IMR-90 (cell line): ENCODE results near the gene SLC6A3. TPM values are rescaled to one million over a fixed set of nuclear protein-coding genes. Genes with fewer than 3 reads are reported as not detected.

Experiments
- ATAC-seq: fragments of 200-7000 bp; cut with Tn5 transposase; 2 replicates; pipeline ENCODE4 v1.9.1; 2020; ENCODE audit warnings: low read depth, mild to moderate bottlenecking, moderate library complexity
- BruUV-seq: library from RNA; stranded (reverse); fragments of 400-500 nt; replicated peaks from 2 replicates; lab custom pipeline; 2021; lab: Mats Ljungman, UMichigan
- CTCF ChIA-PET: fragments of 300-600 bp; formaldehyde crosslinking; extraction: SDS; loops from one replicate; lab custom pipeline; 2021; ENCODE audit warnings: antibody characterized with exemption; lab: Yijun Ruan, JAX
- POLR2A ChIA-PET: fragments of 300-600 bp; sonication (Branson Sonifier 250); formaldehyde crosslinking; loops from one replicate; lab custom pipeline; 2022; ENCODE audit warnings: antibody characterized with exemption; ENCODE audit not compliant: unreplicated experiment; lab: Charles Lee
- DNase-seq: peaks from one replicate; pipeline ENCODE4 v3.0.0; 2013
- H2AFZ ChIP-seq: replicated peaks from 2 replicates; pipeline ENCODE3; 2013; ENCODE audit warnings: low read length, mild to moderate bottlenecking; ENCODE audit not compliant: poor library complexity
- H2AK5ac ChIP-seq: 2 replicates; pipeline ENCODE4 v1.6.1; 2013; ENCODE audit warnings: low read depth, low read length, inconsistent platforms
- H2AK9ac ChIP-seq: replicated peaks from 2 replicates; pipeline ENCODE3; 2013; ENCODE audit warnings: mild to moderate bottlenecking, low read depth, low read length, moderate library complexity; ENCODE audit not compliant: poor library complexity
- H2BK120ac ChIP-seq: 2 replicates; pipeline ENCODE4 v1.6.1; 2013; ENCODE audit warnings: low read depth, low read length, inconsistent platforms
- H2BK15ac ChIP-seq: 3 replicates; pipeline ENCODE4 v1.6.1; 2013; ENCODE audit warnings: low read depth, low read length, inconsistent platforms
- H2BK20ac ChIP-seq: 2 replicates; pipeline ENCODE4 v1.6.1; 2013; ENCODE audit warnings: low read depth, mild to moderate bottlenecking, inconsistent platforms, low read length, moderate library complexity
- H2BK5ac ChIP-seq: 2 replicates; pipeline ENCODE4 v1.6.1; 2013; ENCODE audit warnings: mild to moderate bottlenecking, low read depth, low read length, inconsistent platforms; ENCODE audit not compliant: poor library complexity, severe bottlenecking
- H3K14ac ChIP-seq: replicated peaks from 2 replicates; pipeline ENCODE4 v1.6.1; 2013; ENCODE audit warnings: low read depth, low read length, inconsistent platforms
- H3K18ac ChIP-seq: 2 replicates; pipeline ENCODE4 v1.6.1; 2013; ENCODE audit warnings: low read depth, low read length, control low read depth
- H3K23ac ChIP-seq: 2 replicates; pipeline ENCODE4 v1.6.1; 2013; ENCODE audit warnings: low read depth, low read length, inconsistent platforms
- H3K27ac ChIP-seq: 2 replicates; pipeline ENCODE4 v1.5.1; 2013; ENCODE audit warnings: mild to moderate bottlenecking, control low read depth, low read length; ENCODE audit not compliant: insufficient read depth
- H3K27me3 ChIP-seq: 2 replicates; pipeline ENCODE4 v1.6.1; 2013; ENCODE audit warnings: low read length; ENCODE audit not compliant: control insufficient read depth, insufficient read depth
- H3K36me3 ChIP-seq: 2 replicates; pipeline ENCODE4 v1.6.1; 2013; ENCODE audit warnings: low read length, mixed read lengths; ENCODE audit not compliant: control insufficient read depth, insufficient read depth
- H3K4ac ChIP-seq: 2 replicates; pipeline ENCODE4 v1.6.1; 2013; ENCODE audit warnings: low read depth, low read length, inconsistent platforms
- H3K4me1 ChIP-seq: 2 replicates; pipeline ENCODE4 v1.6.1; 2013; ENCODE audit warnings: low read length, mixed read lengths; ENCODE audit not compliant: control insufficient read depth, insufficient read depth
- H3K4me2 ChIP-seq: 2 replicates; pipeline ENCODE4 v1.6.1; 2013; ENCODE audit warnings: low read depth, mild to moderate bottlenecking, control low read depth, low read length, moderate library complexity
- H3K4me3 ChIP-seq: 2 replicates; pipeline ENCODE4 v1.5.1; 2013; ENCODE audit warnings: low read depth, mild to moderate bottlenecking, control low read depth, low read length, moderate library complexity; ENCODE audit not compliant: insufficient read depth
- H3K56ac ChIP-seq: 2 replicates; pipeline ENCODE4 v1.6.1; 2013; ENCODE audit warnings: low read length, inconsistent platforms; ENCODE audit not compliant: insufficient read depth; ENCODE audit errors: extremely low read depth
- H3K79me1 ChIP-seq, 2 experiments: 2 replicates each; pipeline ENCODE4 v1.6.1; 2013; ENCODE audit warnings: low read length in 2 of 2, inconsistent platforms in 1 of 2, low read depth in 1 of 2
- H3K9ac ChIP-seq: 2 replicates; pipeline ENCODE4 v1.6.1; 2013; ENCODE audit warnings: low read depth, low read length, control low read depth
- H3K9me1 ChIP-seq: 2 replicates; pipeline ENCODE4 v1.6.1; 2013; ENCODE audit warnings: low read length, inconsistent platforms; ENCODE audit not compliant: insufficient read depth
- H3K9me3 ChIP-seq: 2 replicates; pipeline ENCODE4 v1.6.1; 2013; ENCODE audit warnings: low read length; ENCODE audit not compliant: control insufficient read depth, insufficient read depth
- H4K20me1 ChIP-seq: 2 replicates; pipeline ENCODE4 v1.6.1; 2013; ENCODE audit warnings: low read length, inconsistent platforms; ENCODE audit not compliant: insufficient read depth
- H4K5ac ChIP-seq: 2 replicates; pipeline ENCODE4 v1.6.1; 2013; ENCODE audit warnings: mild to moderate bottlenecking, low read depth, low read length, control low read depth
- H4K8ac ChIP-seq, 2 experiments: 2 replicates each; pipeline ENCODE4 v1.6.1; 2013; ENCODE audit warnings: low read depth in 2 of 2, low read length in 2 of 2, control low read depth in 1 of 2, inconsistent platforms in 1 of 2
- H4K91ac ChIP-seq: 2 replicates; pipeline ENCODE4 v1.6.1; 2013; ENCODE audit warnings: low read depth, low read length, inconsistent platforms; ENCODE audit not compliant: insufficient read depth
- BHLHE40 ChIP-seq: fragments of 150-350 bp; IDR thresholded peaks from 2 replicates; pipeline ENCODE4 v1.6.1; 2016; ENCODE audit warnings: mild to moderate bottlenecking, low read depth, low read length
- CEBPB ChIP-seq: IDR thresholded peaks from 2 replicates; pipeline ENCODE4 v1.6.1; 2012; ENCODE audit warnings: low read depth, low read length, improper control_type of control experiment
- CHD1 ChIP-seq: IDR thresholded peaks from 2 replicates; pipeline ENCODE4 v1.6.1; 2012; ENCODE audit warnings: low read depth, low read length, improper control_type of control experiment
- CTCF ChIP-seq: conservative IDR thresholded peaks from 2 replicates; pipeline ENCODE4 v1.5.1; 2012; ENCODE audit warnings: mild to moderate bottlenecking, low read depth, low read length, improper control_type of control experiment
- ELK1 ChIP-seq: fragments of 150-350 bp; IDR thresholded peaks from 2 replicates; pipeline ENCODE4 v1.6.1; 2016; ENCODE audit warnings: low read depth, mild to moderate bottlenecking, low read length, moderate library complexity, borderline replicate concordance
- FOS ChIP-seq: fragments of 150-350 bp; IDR thresholded peaks from 2 replicates; pipeline ENCODE4 v1.6.1; 2016; ENCODE audit warnings: low read depth, low read length
- MAFK ChIP-seq: IDR thresholded peaks from 2 replicates; pipeline ENCODE4 v1.6.1; 2012; ENCODE audit warnings: low read depth, low read length, improper control_type of control experiment
- MAZ ChIP-seq: IDR thresholded peaks from 2 replicates; pipeline ENCODE4 v1.6.1; 2012; ENCODE audit warnings: low read depth, mild to moderate bottlenecking, low read length, improper control_type of control experiment, moderate library complexity, borderline replicate concordance
- MXI1 ChIP-seq: IDR thresholded peaks from 2 replicates; pipeline ENCODE4 v1.6.1; 2012; ENCODE audit warnings: low read depth, mild to moderate bottlenecking, low read length, moderate library complexity, borderline replicate concordance
- NFE2L2 ChIP-seq: fragments of 150-350 bp; IDR thresholded peaks from 2 replicates; pipeline ENCODE4 v1.6.1; 2016; ENCODE audit warnings: low read depth, mild to moderate bottlenecking, low read length
- POLR2A ChIP-seq: IDR thresholded peaks from 2 replicates; pipeline ENCODE4 v1.6.1; 2012; ENCODE audit warnings: mild to moderate bottlenecking, low read depth, low read length
- RAD21 ChIP-seq: IDR thresholded peaks from 2 replicates; pipeline ENCODE4 v1.6.1; 2012; ENCODE audit warnings: low read length, improper control_type of control experiment
- RCOR1 ChIP-seq: IDR thresholded peaks from 2 replicates; pipeline ENCODE4 v1.6.1; 2012; ENCODE audit warnings: mild to moderate bottlenecking, low read length, improper control_type of control experiment; ENCODE audit not compliant: insufficient replicate concordance
- RFX5 ChIP-seq: IDR thresholded peaks from 2 replicates; pipeline ENCODE4 v1.8.0; 2012; ENCODE audit warnings: low read depth, mild to moderate bottlenecking, low read length, moderate library complexity
- SMC3 ChIP-seq: fragments of 150-350 bp; IDR thresholded peaks from 2 replicates; pipeline ENCODE4 v1.6.1; 2016; ENCODE audit warnings: low read depth, mild to moderate bottlenecking, antibody characterized with exemption, low read length, moderate library complexity
- USF2 ChIP-seq: fragments of 150-350 bp; IDR thresholded peaks from 2 replicates; pipeline ENCODE4 v1.6.1; 2017; ENCODE audit warnings: mild to moderate bottlenecking, antibody characterized with exemption, low read length, low read depth
- WGBS, 2 experiments: methylation state at CpG; one replicate each; pipeline versions ENCODE4 v1.1.5 to v1.1.7; 2013; ENCODE audit warnings: missing lambda C conversion rate in 2 of 2; ENCODE audit not compliant: insufficient read length in 1 of 2; ENCODE audit errors: extremely low coverage in 2 of 2; 5-methylcytosine and 5-hydroxymethylcytosine counted together
- dilution Hi-C: fragments of 300-500 bp; cut with HindIII; formaldehyde crosslinking; loops from one replicate; pipeline ENCODE4 v1.14.3; 2018; ENCODE audit warnings: low sequenced_read_pairs; ENCODE audit not compliant: unreplicated experiment
- in situ Hi-C: fragments of 300-500 bp; cut with MboI; formaldehyde crosslinking; loops from 3 replicates; pipeline ENCODE4 v1.14.3; 2019; ENCODE audit warnings: low sequenced_read_pairs, inconsistent platforms, mixed read lengths
- intact Hi-C: fragments of 100-400 bp; cut with micrococcal nuclease; formaldehyde crosslinking; loops from 2 replicates; pipeline ENCODE4 v1.10.0; 2022
- polyA plus RNA-seq, 3 experiments: library from polyadenylated mRNA; depleted of rRNA; stranded (reverse); fragments of >200 nt; gene quantifications; 2 replicates each; pipeline ENCODE4 v1.2.3, GENCODE V29; 2012; ENCODE audit warnings: low replicate concordance in 1 of 3
- total RNA-seq: library from RNA; depleted of rRNA; stranded (reverse); fragments of >200 nt; gene quantifications from 2 replicates; pipeline ENCODE4 v1.2.3, GENCODE V29; 2012

Gene SLC6A3
- total and polyA plus RNA-seq, 2 of the 4 experiments (the other 2 are of a cell fraction) = not detected

GRCh38 chr5:1448511-1449011, 3.3 kb upstream of the SLC6A3 start:
- H2BK15ac ChIP-seq = no peak overlapping the region
- no peak overlapping the region for H3K18ac ChIP-seq
- H3K14ac ChIP-seq = no peak overlapping the region
- CTCF ChIA-PET = no interaction called here
- no peaks in the 10 kb centered on the region for H3K36me3 ChIP-seq
- no peak overlapping the region for H3K4me3 ChIP-seq
- H3K27ac ChIP-seq = no peak overlapping the region
- no peak overlapping the region for H3K56ac ChIP-seq
- TF ChIP-seq SMC3 (no peak), MAFK (no peak), USF2 (no peak), FOS (no peak), RAD21 (no peak), CTCF (no peak), BHLHE40 (no peak), CEBPB (no peak), RFX5 (no peak), MAZ (no peak), POLR2A (no peak), NFE2L2 (no peak), MXI1 (no peak), ELK1 (no peak), CHD1 (no peak), RCOR1 (no peak)
- H3K9me1 ChIP-seq = no peaks in the 10 kb centered on the region
- H2BK20ac ChIP-seq = no peak overlapping the region
- H3K27me3 ChIP-seq = peaks cover 56% of the 10 kb centered on the region
- no peak overlapping the region for H2AK9ac ChIP-seq
- H2AFZ ChIP-seq = no peak overlapping the region
- no peaks in the 10 kb centered on the region for H4K20me1 ChIP-seq
- POLR2A ChIA-PET = no interaction called here
- DNase-seq (no peak), ATAC-seq (no peak)
- no TSS peak for BruUV-seq
- H4K5ac ChIP-seq = no peak overlapping the region
- H3K4me1 ChIP-seq = no peaks in the 10 kb centered on the region
- H4K91ac ChIP-seq = no peak overlapping the region
- dilution Hi-C loops = no loop called here
- in situ Hi-C loops = no loop called here
- intact Hi-C loops = no loop called here
- no peak overlapping the region for H3K4me2 ChIP-seq
- H2BK5ac ChIP-seq = no peak overlapping the region
- no peak overlapping the region for H2AK5ac ChIP-seq
- H3K79me1 ChIP-seq = no peaks in the 10 kb centered on the region
- H3K9me3 ChIP-seq = peaks cover 3% of the 10 kb centered on the region; the same call in 1 of the 2 replicates
- no peak overlapping the region for H3K4ac ChIP-seq
- H2BK120ac ChIP-seq = no peak overlapping the region
- no peak overlapping the region for H4K8ac ChIP-seq
- H3K9ac ChIP-seq = no peak overlapping the region
- WGBS, 2 experiments = 73% methylated on average over 2 of the region's 5 CpGs; no CpG with 5 or more reads in 1 of the 2 experiments
- H3K23ac ChIP-seq = no peak overlapping the region
